ENCODE data around the gene GLIS1. TPM values are rescaled to one million over a fixed set of nuclear protein-coding genes. Genes with fewer than 3 reads are reported as not detected.

GLIS1 gene
- total RNA-seq, 1 experiment from 2014 or later = not detected

DNA sequence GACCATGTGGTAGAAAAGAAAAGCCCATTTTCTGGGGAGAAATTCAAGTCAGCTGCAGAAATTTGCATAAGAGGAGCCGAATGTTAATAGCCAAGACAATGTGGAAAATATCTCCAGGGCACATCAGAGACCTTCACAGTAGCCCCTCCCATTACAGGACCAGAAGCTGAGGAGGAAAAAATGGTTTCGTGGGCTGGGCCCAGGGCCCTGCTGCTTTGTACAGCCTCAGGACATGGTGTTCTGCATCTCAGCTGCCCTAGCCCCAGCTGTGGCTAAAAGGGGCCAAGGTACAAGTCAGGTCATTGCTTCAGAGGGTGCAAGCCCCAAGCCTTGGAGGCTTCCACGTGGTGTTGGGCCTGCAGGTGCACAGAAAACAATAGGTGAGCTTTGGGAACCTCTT, 171.5 kb downstream of the GLIS1 start:
- Histone ChIP-seq H3K27me3 (ENCODE audit: insufficient read depth, low read depth) (no peaks in the 10 kb centered on the region), H3F3A (ENCODE audit: insufficient read depth, low read depth) (0 out of 2 replicates have a peak, but pooled peaks cover 5% of the 10 kb centered on the region), H4K20me1 (ENCODE audit: insufficient read depth) (no peaks in the 10 kb centered on the region), H3K4me1 (replicated peaks; ENCODE audit: insufficient read depth) (peaks cover 8% of the 10 kb centered on the region), H3K79me2 (ENCODE audit: low read depth) (no peaks in the 10 kb centered on the region), H3K4me2 (no peak overlapping the region), H3K9me3 (ENCODE audit: insufficient read depth, low read depth) (no peaks in the 10 kb centered on the region), H3K4me3 (no peak overlapping the region), H3K9me2 (ENCODE audit: insufficient read depth) (no peaks in the 10 kb centered on the region), H3K27ac (no peak overlapping the region), H2AFZ (no peak overlapping the region), H3K36me3 (ENCODE audit: low read depth) (no peaks in the 10 kb centered on the region)
- CTCF ChIA-PET = no interaction called here
- intact Hi-C loops (cut with micrococcal nuclease; ENCODE audit: unreplicated experiment) = no loop called here
- no peak for TF ChIP-seq CTCF (conservative IDR thresholded peaks at IDR 0.05)
- TF ChIP-seq EZH2 (IDR thresholded peaks at IDR 0.05; ENCODE audit: low read depth) = no peak
- BruUV-seq (replicated peaks) = no TSS peak
- DNase-seq = no peak
- POLR2A ChIA-PET (ENCODE audit: unreplicated experiment) = no interaction called here

DNA sequence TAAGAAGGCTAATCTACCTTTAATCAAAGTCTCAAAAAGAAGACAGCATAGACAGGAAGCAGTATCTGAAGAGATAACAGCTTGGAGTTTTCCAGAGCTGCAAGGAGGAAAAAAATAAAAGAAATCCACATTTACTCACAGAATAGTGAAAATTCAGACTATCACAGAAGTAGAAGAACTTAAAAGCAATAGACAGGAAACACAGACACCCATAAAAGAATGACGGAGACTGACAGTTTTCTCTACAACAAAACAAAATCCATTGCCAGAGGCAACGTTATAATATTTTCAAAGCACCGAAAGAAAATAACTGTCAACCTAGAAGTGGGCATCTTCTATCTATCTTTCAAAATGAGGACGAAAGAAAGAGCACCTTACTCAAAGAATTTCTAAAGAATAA, 175.4 kb downstream of the GLIS1 start:
- no peak overlapping the region for H3K27ac ChIP-seq
- no peaks in the 10 kb centered on the region for H3K27me3 ChIP-seq (ENCODE audit: insufficient read depth, low read depth)
- ChIA-PET CTCF (no interaction called here), POLR2A (ENCODE audit: unreplicated experiment) (no interaction called here)
- H4K20me1 ChIP-seq (ENCODE audit: insufficient read depth) = no peaks in the 10 kb centered on the region
- H3K9me2 ChIP-seq (ENCODE audit: insufficient read depth) = no peaks in the 10 kb centered on the region
- no peaks in the 10 kb centered on the region for H3K36me3 ChIP-seq (ENCODE audit: low read depth)
- H3F3A ChIP-seq (ENCODE audit: insufficient read depth, low read depth) = no peaks in the 10 kb centered on the region
- no peaks in the 10 kb centered on the region for H3K79me2 ChIP-seq (ENCODE audit: low read depth)
- DNase-seq = no peak
- no peak overlapping the region for H3K4me3 ChIP-seq
- intact Hi-C loops (cut with micrococcal nuclease; ENCODE audit: unreplicated experiment) = no loop called here
- no peak overlapping the region for H3K4me2 ChIP-seq
- no peaks in the 10 kb centered on the region for H3K9me3 ChIP-seq (ENCODE audit: insufficient read depth, low read depth)
- TF ChIP-seq EZH2 (IDR thresholded peaks at IDR 0.05; ENCODE audit: low read depth) (no peak), CTCF (conservative IDR thresholded peaks at IDR 0.05) (no peak)
- H2AFZ ChIP-seq = no peak overlapping the region
- no peaks in the 10 kb centered on the region for H3K4me1 ChIP-seq (replicated peaks; ENCODE audit: insufficient read depth)
- no TSS peak for BruUV-seq (replicated peaks)

DNA sequence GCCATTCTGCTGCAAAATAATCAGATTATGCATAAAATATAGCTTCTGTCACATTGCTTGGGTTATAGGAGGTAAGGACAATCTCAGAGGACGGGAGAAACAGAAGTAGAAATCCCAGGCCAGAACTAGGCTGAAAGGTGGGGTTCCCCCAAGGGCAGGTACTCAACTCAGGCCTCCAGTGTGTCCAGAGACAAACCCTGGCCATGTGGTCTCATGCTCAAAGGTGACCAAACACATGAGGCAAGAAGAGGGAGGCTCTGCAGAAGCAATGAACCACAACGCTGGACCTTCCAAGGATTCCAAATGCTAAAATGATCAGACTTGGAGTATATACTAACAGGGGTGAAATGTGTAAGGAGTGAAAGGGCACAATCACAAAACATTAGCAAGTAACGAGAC, 176.0 kb downstream of the GLIS1 start:
- H3K9me2 ChIP-seq (ENCODE audit: insufficient read depth) = no peaks in the 10 kb centered on the region
- H3K27me3 ChIP-seq (ENCODE audit: insufficient read depth, low read depth) = no peaks in the 10 kb centered on the region
- no peak overlapping the region for H3K4me3 ChIP-seq
- H3K4me2 ChIP-seq = no peak overlapping the region
- BruUV-seq (replicated peaks) = no TSS peak
- ChIA-PET CTCF (no interaction called here), POLR2A (ENCODE audit: unreplicated experiment) (no interaction called here)
- H3K4me1 ChIP-seq (replicated peaks; ENCODE audit: insufficient read depth) = no peaks in the 10 kb centered on the region
- no peak overlapping the region for H2AFZ ChIP-seq
- no peaks in the 10 kb centered on the region for H3F3A ChIP-seq (ENCODE audit: insufficient read depth, low read depth)
- no peaks in the 10 kb centered on the region for H3K79me2 ChIP-seq (ENCODE audit: low read depth)
- H3K9me3 ChIP-seq (ENCODE audit: insufficient read depth, low read depth) = no peaks in the 10 kb centered on the region
- intact Hi-C loops (cut with micrococcal nuclease; ENCODE audit: unreplicated experiment) = no loop called here
- TF ChIP-seq CTCF (conservative IDR thresholded peaks at IDR 0.05) = no peak
- TF ChIP-seq EZH2 (IDR thresholded peaks at IDR 0.05; ENCODE audit: low read depth) = no peak
- no peak overlapping the region for H3K27ac ChIP-seq
- no peaks in the 10 kb centered on the region for H4K20me1 ChIP-seq (ENCODE audit: insufficient read depth)
- no peak for DNase-seq
- H3K36me3 ChIP-seq (ENCODE audit: low read depth) = no peaks in the 10 kb centered on the region

Data from PC-9 (cell line).